HG03097 (cell line): Measurements from ENCODE around the gene MYBPHL.
"Not testable (repeated sequence)": the region's sequence is repeated elsewhere in the genome, so short reads cannot be mapped to it uniquely, and the experiment has no call there.

Experiments used
- ATAC-seq: cut with Tn5 transposase; IDR thresholded peaks from one replicate; pipeline ENCODE4 v1.9.1; 2021; ENCODE audit not compliant: unreplicated experiment, low FRiP score

The MYBPHL gene

DNA sequence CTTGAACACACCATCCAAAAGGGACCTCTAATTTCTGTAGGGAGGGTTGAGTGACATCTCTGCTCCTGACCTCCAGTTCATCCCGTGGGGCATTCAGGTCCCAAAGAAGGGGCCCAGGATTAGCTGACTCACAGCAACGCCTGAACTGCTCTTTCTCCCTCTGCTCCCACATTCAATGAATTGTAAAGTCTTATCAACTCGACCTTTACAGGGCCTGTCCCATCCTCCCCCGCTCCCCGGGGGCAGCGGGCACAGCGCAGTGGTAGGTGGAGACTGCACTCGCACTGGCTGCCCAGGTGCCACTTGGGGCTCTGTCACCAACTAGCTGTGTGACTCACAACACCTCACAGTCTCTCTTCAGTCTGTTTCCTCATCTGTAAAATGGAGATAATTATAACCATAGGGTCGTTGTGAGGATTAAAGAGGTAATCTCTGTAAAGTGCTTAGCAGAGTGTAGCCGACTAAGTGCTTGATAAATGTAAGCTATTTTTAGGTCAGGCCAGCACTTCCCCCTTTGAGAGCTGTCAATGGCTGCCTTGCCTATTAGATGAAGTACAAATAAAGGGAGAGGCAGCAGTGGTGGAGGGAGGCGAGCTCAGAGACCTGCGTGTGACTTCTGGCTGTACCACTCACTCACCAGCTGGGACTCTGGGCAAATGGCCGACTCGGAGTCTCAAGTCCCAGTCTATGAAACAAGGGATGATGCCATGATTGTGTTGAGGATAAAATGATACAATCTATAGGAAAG is 637 bp upstream of the MYBPHL start:
- ATAC-seq = no peak

DNA sequence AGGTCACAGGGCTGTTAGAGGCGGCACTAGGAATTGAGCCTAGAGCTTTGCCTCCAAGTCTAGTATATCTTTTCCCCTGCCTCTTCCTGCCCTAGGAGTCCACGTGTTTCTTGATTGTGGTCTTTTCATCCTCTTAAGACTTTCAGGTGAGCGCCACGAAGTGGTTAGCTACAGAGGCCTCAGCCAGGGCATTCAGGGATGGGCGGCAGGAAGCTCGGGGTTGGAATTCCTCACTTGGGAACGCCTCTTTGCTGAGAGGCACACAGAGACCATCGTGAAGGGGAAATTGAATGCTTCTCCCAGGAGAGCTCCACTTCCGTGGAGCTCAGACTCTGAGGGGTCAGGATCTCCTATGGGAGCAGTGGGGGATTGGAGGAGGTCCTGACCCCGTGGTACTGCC is 820 bp downstream of the MYBPHL start:
- not testable (repeated sequence) for ATAC-seq

DNA sequence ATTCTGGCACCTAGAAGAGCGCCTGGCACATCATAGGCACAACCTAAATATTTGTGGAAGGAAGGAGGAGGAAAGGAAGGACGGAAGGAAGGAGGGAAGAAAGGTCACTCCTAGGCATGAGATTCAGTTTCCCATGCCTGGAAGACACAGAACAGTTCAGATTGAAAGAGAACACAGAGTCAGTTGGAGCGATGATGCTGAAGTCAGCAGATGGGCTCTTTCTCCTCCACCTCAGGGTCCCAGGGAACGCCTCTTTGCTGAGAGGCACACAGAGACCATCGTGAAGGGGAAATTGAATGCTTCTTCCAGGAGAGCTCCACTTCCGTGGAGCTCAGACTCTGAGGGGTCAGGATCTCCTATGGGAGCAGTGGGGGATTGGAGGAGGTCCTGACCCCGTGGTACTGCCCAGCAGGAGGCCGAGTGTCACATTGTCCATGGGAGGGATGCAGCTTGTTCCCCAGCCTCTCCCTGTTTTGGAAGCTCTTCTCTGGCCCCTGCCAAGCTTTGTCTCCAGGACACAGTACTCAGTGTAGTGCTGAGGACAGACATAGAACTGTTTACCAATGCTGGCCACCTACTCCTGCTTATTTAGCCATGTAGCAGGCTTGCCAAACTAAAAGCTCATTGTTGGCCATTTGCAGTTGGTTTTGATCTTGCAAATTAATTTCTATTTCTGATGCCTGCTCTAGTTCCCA is 2.4 kb downstream of the MYBPHL start:
- ATAC-seq = no peak

DNA sequence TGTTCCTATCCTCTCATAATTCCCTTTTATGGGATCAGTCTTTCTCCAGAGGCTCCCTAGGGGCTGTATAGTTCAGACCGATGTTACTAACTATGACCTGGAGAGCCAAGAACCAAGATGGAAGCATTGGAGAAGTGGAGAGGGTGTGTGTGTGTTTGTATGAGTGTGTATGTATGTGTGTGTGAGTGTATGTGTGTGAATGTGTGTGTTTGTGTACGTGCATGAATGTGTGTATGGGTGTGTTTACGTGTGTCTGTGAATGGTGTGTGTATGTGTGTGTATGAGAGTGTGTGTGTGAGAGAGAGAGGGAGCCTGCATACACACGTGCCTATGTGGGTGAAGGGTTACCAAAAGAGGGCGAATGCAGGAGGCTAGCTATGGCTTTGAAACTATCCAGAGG is 4.9 kb downstream of the MYBPHL start:
- no peak for ATAC-seq

DNA sequence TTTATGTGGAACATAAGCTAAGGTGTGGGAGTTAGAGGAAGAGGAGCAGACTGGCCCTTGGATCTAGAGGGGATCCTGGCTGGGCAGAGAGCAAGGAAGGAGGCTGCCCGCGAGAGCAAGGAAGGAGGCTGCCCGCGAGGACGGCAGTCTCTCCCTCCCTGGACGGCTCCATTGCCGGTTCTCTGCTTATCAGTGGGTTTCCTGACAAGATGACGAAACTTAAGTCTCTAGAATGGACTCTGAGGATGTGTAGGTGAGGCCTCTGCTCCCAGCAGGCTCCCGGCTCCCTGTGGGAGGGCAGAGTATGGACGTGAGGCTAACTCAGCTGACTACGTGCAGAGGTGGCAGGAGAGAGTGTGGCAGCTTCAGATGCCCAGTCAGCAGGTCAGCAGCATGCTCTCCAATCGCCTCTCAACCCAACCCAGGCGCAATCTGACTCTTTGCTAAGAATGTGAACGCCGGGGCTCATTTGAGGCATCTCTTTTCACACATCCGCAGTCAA is 6.1 kb downstream of the MYBPHL start:
- ATAC-seq = no peak

DNA sequence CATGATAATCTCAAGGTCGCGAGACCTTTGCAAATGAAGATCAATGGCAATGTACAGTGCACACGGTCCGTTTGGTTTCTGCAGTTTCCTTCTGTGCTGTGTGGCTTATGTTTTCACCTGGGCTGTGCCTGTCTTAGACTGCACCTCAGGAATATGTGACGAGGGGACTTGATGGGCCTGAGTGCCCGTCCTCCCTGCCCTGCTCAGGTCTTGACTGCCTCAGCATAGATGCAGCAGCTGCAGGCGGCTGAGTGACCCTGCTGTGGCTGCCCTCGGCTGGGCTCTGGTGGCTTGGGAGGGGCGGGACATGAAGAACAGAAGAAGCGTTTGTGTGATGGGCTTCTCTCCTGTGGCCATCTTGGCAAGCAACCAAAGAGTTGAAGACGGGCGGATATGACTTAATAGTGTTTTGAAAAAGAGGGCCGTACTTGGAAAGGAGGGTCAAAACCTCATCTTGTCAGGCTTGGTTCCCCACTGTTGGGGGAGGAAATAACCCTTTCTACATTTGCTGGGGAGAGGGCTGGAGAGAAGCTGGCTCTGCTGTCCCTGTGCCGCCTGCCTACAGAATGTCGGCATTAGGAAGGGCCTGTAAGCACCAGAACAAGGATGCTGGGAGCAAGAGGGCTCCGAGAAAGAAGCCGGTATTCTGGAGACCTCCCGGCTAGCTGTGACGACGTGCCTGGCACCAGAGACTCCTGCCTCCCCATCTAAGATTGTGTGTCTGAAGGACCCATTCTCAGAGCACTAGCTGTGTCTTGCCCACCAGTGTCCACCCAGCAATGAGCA is 7.1 kb downstream of the MYBPHL start:
- ATAC-seq = no peak

DNA sequence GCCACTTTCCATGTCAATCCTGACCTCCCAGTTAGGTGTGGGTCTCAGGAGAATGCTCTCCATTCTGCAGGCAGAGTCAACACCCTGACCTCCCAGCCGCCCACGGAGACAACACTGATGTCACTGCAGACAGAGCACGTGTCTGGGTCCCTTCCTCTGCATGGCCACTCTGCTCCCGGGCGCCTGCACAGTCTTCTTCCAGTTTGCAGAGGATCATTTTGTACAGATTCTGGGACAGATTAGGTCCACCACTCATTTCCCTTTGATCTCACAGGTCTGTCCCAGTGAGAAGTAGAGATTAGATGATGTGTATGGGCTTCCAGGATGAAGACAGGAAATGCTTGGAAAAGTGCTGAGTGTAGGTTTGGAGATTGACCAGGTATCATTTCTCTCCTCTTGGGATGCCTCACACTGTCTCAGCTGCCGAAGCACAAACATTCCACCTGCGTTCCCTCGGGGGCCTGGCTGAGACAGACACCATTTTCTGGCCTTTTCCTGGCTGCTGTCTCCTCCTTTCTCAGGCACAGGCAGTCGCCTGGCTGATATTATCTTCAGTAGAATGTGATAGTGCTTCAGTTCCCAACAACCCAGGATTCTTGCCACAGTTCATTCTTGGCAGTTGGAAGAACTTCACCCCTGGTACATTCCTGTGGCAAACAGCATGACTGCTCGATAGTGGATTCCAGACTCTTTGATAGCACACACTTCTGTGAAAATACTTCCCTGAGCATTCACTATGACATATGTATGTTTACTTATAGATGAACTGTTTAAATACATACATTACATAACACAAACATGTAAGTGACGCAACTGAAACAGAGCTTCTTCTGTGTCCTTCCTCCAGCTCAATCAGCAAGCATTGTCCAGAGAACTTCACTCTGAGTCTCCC is 7.9 kb downstream of the MYBPHL start:
- ATAC-seq = no peak

DNA sequence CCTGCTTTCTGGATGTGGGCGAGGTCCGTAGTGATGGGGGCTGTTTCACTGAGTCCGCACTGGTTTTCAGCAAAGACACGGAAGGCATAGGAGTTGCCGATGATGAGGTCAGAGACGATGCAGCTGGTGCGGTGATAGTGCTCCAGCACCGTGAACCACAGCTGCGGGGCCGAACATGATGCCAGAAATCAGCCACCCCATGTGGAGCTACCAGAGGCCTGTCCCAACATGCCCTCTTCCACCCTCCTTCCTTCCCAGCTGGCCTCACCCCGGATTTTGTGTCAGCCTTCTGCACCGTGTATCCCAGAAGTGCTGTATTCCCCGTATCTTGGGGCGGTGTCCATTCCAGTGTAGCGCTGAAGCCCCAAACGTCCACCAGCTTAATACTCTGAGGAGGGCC is 10.0 kb downstream of the MYBPHL start:
- no peak for ATAC-seq

DNA sequence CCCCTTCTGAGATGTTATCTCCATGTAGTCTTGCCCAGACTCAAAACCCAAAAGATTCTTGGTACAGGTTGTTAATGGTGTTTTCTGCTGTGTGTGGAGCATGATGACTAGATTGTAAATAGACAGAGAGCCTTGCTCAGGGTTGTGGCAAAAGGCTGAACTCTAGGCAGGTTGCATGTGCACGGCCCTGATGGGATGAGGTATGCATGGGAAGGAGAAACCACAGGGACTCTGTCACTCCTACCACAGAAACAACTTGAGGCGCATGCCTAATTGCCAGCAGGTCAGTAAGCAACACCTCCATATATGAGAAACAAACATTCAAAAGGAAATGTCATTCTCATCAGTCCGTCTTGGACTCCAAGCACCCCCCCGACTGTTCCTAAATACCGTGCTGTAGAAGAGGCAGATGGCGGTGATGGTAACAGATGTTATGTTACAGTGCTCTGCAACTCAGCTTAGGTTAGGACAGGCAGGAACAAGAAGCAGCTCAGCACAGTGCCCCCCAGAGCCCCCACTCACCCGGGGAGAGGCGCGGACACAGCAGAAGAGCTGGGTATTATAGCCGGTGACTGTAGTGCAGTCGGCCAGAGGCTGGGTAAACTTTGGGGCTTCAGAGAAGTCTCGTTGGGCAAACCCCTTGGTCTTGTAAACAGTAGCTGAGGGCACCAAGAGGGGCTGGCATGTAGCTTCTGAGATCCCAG is 10.9 kb downstream of the MYBPHL start:
- ATAC-seq = no peak

DNA sequence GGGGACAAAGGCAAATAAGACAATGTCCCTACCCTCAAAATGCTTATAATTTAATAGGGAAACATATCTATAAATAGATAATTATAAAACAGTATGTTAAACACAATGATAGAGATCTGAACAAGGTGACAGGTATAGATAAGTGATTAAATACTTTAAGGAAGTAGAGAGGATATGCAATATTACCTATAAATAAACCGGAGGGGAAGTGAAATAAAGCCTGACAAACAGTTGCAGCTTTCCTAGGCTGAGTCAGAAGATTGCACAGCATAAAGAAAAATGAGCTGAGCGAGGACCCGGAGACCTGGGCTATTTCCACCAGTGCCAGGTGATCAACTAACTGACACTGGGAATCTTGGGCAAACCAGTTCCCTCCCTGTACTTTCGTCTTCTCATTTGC is 12.3 kb downstream of the MYBPHL start:
- no peak for ATAC-seq

DNA sequence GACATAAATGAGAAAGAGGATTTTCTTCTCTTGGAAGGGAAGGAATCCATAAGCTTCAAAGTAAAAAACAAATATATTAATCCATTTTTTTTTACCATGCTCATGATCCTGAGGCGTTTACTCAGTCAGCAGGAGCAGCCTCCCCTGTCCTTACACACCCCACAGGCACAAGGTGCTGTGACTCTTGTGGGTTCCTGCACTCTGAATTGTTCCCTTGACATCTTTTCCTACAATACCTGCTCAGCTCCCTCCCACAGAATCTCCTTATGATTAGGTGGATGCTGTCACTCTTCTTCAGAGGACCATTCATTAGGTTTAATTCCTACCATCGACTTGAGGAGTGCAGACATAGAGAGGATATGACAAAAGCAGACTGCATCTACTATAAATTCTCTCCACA is 13.8 kb downstream of the MYBPHL start:
- ATAC-seq = no peak

DNA sequence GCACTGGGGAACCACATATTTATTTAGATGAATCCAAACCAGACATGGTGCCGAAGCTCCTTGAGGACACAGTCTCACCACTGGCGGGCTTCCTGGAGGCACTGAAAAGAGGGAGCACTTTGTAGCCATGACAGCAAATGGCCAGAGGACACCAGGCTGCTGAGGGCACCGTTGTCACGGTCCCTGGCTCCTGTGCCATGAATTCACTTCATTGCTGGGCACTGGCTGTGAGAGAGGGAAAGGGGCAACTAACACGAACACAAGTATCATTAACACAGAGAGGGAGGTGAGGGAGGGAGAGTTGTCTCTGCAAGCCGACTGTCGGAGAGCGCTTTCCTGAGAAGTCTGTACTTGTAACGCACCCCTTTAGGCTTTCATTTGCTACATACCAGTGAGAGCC is 14.4 kb downstream of the MYBPHL start:
- no peak for ATAC-seq

DNA sequence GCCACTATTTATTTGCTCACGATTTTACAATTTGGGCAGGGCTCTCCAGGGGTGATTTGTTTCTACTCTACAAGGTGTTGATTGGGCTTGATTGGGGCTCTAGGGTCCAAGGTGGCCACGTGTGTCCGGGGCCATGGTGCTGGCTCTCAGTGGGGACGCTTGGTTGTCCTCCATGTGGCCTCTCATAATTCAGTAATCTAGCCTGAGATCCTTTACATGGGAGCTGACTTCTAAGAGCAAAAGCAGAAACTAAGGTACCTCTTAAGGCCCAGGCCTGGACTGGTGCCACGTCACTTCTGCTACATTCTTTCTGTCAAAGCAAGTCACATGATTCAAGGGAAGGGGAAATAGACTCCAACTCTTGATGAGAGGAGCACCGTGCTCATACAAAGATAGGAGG is 15.8 kb downstream of the MYBPHL start:
- no peak for ATAC-seq

DNA sequence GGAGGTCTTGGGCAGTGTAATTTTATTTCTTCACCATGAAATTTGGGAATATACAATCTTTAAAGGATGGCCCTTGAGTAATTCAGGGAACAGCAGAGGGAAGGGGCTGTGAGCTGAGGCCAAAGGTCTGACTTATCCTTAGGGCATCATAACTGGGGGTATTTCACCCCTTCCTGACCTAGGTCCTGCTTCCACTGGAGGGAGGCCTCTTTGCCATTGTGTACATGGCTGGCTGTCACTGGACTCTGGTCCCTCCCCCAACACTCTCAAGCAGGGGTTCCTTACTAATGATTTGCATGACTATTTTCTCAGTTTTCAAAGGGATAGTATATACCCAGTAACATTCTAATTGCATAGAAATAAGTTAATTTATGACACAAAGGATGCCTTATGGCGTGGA is 16.7 kb downstream of the MYBPHL start:
- ATAC-seq = no peak

DNA sequence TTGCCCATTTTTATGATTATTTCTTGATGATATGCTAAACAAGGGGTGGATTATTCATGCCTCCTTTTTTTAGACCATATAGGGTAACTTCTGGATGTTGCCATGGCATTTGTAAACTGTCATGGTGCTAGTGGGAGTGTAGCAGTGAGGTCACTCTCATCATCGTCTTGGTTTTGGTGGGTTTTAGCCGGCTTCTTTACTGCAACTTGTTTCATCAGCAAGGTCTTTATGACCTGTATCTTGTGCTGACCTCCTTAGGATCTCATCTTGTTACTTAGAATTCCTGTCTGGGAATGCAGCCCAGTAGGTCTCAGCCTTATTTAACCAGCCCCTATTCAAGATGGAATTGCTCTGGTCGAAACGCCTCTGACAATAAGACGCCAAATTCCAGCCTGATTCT is 20.0 kb downstream of the MYBPHL start:
- not testable (repeated sequence) for ATAC-seq

DNA sequence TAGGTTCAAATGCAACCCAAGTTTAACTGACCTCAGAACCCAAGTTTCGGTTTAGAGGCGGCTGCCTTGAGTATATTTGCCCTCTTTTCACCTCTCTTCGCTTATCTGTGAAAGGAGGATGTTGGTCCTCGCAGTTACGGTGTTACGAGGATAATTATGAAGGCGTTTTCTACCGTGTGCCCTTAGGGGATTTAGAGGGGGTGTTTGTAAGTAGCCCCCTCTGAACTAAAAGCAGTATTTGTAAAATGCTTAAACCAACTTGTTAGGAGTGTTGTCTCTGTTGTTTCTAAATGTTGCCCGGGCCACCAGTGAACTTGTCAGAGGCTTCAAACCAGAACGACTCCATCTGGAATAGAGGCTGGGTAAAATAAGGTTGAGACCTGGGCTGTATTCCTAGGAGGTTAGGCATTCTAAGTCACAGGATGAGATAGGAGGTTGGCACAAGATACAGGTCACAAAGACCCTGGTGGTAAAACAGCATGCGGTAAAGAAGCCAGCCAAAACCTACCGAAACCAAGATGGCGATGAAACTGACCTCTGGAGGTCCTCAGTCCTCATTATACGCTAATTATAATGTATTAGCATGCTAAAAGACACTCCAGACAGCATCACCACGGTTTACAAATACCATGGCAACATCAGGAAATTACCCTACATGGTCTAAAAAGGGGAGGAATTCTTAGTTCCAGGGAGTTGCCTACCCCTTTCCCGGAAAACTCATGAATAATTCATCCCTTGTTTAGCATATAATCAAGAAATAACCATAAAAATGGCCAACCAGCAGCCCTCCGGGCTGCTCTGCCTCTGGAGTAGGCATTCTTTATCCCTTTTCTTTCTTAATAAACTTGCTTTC is 22.8 kb downstream of the MYBPHL start:
- ATAC-seq = no peak

DNA sequence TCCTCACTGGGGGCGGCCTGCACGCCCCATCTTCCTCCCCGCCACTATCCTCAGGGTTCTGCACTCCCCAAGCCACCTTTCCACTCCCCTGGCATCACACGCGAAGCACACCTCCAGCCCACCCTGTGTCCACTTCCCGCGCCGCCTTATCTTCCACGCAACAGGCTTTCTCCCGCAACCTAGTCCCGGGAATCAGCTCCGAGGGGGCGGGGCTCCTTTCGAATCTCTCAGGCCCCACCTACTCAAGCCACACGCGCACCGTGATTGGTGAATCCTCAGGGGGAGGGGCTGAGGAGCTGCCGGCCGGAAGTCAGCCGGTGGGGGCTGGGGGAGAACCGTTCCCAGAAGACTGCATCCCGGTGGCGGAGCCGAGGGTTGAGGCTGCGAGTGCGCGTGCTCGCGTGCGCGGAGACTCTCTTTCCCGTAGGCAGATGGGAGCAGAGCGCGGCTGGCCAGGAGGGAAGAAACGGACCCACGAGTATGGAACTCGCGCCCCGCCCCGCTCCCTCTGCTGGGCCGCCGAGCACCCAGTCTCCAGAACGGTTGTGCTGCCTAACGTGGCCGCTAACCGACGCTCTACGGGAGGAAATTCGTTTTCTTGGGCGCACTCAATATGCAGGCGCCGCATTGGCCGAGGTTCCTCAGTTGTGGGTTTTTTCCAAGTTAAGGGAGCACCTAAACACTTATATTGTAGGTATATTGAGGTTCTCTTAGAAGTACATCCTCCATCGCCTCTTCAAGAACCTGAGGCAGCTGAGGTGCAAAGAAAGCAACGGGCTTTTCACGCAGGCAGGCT is 23.7 kb downstream of the MYBPHL start, which contains the start of gene PSRC1:
Gene PSRC1, minus strand, starts transcription at position 194 of the 796 bp plus-strand sequence.
- ATAC-seq = peak; percentile 89

DNA sequence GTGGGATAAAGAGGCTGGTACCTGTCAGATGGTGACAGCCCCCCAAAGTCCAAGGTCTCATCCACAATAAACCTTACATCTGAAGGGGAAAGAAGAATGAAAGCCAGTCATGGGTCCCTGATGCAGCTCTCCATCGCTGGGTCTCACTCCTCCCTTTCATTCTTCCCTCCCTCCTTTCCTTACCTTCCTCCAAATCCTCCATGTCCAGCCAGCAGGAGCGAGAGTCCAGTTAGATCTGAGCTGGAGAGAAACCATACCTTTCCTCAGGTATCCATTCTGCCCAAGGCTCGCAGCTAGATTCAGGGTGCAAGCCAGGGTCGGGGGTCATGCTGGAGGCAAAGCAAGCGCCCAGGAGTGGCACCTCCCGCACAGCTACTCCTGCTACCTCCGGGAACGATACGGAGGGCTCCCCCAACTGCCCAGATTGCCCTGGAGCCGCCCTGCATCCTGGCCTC is 24.3 kb downstream of the MYBPHL start:
- ATAC-seq = no peak
